PC-3 (cell line): ENCODE results near the gene ARHGAP4. TPM values are rescaled to one million over a fixed set of nuclear protein-coding genes. Genes with fewer than 3 reads are reported as not detected.

Source experiments
- ATAC-seq: fragments of 200-7000 bp; cut with Tn5 transposase; 2 replicates; pipeline ENCODE4 v1.9.1; 2020; ENCODE audit warnings: mild to moderate bottlenecking, moderate library complexity
- BruUV-seq: library from RNA; stranded (reverse); fragments of 400-500 nt; replicated peaks from 2 replicates; lab custom pipeline; 2021; lab: Mats Ljungman, UMichigan
- CTCF ChIA-PET: fragments of 300-600 bp; sonication (Branson Sonifier 250); formaldehyde crosslinking; loops from one replicate; lab custom pipeline; 2022; ENCODE audit warnings: antibody characterized with exemption; lab: Charles Lee
- POLR2A ChIA-PET: fragments of 300-600 bp; sonication (Branson Sonifier 250); formaldehyde crosslinking; loops from one replicate; lab custom pipeline; 2022; ENCODE audit warnings: antibody characterized with exemption; ENCODE audit not compliant: unreplicated experiment; lab: Charles Lee
- DNase-seq: peaks from one replicate; pipeline ENCODE4 v3.0.0-alpha.2; 2015
- H2AFZ ChIP-seq: fragments of 300-600 bp; sonication (generic); 2 replicates; pipeline ENCODE4 v1.6.0; 2016; ENCODE audit warnings: antibody characterized with exemption, low read length
- H3F3A ChIP-seq: fragments of 300-600 bp; sonication (generic); one replicate; pipeline ENCODE4 v1.6.0; 2017; ENCODE audit warnings: antibody characterized with exemption, low read length, control low read depth, mild to moderate bottlenecking; ENCODE audit not compliant: unreplicated experiment
- H3K27ac ChIP-seq: fragments of 300-600 bp; sonication (generic); 2 replicates; pipeline ENCODE4 v1.5.1; 2016; ENCODE audit warnings: mild to moderate bottlenecking, low read length
- H3K27me3 ChIP-seq: fragments of 300-600 bp; sonication (generic); 2 replicates; pipeline ENCODE4 v1.6.1; 2016; ENCODE audit warnings: low read length, mixed read lengths
- H3K36me3 ChIP-seq: fragments of 300-600 bp; sonication (generic); 2 replicates; pipeline ENCODE4 v1.6.1; 2016; ENCODE audit warnings: low read depth, mixed run types, low read length, mixed read lengths
- H3K4me1 ChIP-seq: fragments of 300-600 bp; sonication (generic); 2 replicates; pipeline ENCODE4 v1.5.1; 2016; ENCODE audit warnings: low read length; ENCODE audit not compliant: insufficient read depth
- H3K4me2 ChIP-seq: fragments of 300-600 bp; sonication (generic); 2 replicates; pipeline ENCODE4 v1.6.0; 2016; ENCODE audit warnings: low read length
- H3K4me3 ChIP-seq: fragments of 300-600 bp; sonication (generic); 2 replicates; pipeline ENCODE4 v1.5.1; 2016; ENCODE audit warnings: mild to moderate bottlenecking, low read length, mixed read lengths
- H3K79me2 ChIP-seq: fragments of 300-600 bp; sonication (generic); 2 replicates; pipeline ENCODE4 v1.6.1; 2017; ENCODE audit warnings: low read length, mixed read lengths
- H3K9ac ChIP-seq: fragments of 300-600 bp; sonication (generic); 2 replicates; pipeline ENCODE4 v1.6.0; 2016; ENCODE audit warnings: mild to moderate bottlenecking, low read length
- H3K9me2 ChIP-seq: fragments of 300-600 bp; sonication (generic); replicated peaks from 2 replicates; pipeline ENCODE4 v1.6.1; 2016; ENCODE audit warnings: mixed run types, low read length, mixed read lengths
- H3K9me3 ChIP-seq: fragments of 300-600 bp; sonication (generic); 2 replicates; pipeline ENCODE4 v1.6.1; 2016; ENCODE audit warnings: low read length, mixed read lengths
- H4K20me1 ChIP-seq: fragments of 300-600 bp; sonication (generic); 2 replicates; pipeline ENCODE4 v1.6.1; 2016; ENCODE audit warnings: low read length, mixed read lengths
- CTCF ChIP-seq: fragments of 300-600 bp; sonication (generic); conservative IDR thresholded peaks from 2 replicates; pipeline ENCODE4 v1.5.1; 2017; ENCODE audit warnings: antibody characterized with exemption, low read depth, mild to moderate bottlenecking, low read length
- EZH2 ChIP-seq: fragments of 300-600 bp; sonication (generic); IDR thresholded peaks from one replicate; pipeline ENCODE4 v1.6.1; 2017; ENCODE audit warnings: antibody characterized with exemption, mild to moderate bottlenecking, low read length; ENCODE audit not compliant: unreplicated experiment
- EZH2phosphoT487 ChIP-seq: fragments of 300-600 bp; sonication (generic); IDR thresholded peaks from 2 replicates; pipeline ENCODE4 v1.6.1; 2018; ENCODE audit warnings: mild to moderate bottlenecking, antibody characterized with exemption, low read length, borderline replicate concordance
- intact Hi-C: fragments of 100-400 bp; cut with micrococcal nuclease; formaldehyde crosslinking; loops from 2 replicates; pipeline ENCODE4 v1.9.0; 2023
- total RNA-seq: library from RNA; depleted of rRNA; stranded (reverse); fragments of >200 nt; gene quantifications from 2 replicates; pipeline ENCODE4 v1.2.3, GENCODE V29; 2014

ARHGAP4 gene
- total RNA-seq, 1 experiment from 2014 or later = 4.6 TPM

DNA sequence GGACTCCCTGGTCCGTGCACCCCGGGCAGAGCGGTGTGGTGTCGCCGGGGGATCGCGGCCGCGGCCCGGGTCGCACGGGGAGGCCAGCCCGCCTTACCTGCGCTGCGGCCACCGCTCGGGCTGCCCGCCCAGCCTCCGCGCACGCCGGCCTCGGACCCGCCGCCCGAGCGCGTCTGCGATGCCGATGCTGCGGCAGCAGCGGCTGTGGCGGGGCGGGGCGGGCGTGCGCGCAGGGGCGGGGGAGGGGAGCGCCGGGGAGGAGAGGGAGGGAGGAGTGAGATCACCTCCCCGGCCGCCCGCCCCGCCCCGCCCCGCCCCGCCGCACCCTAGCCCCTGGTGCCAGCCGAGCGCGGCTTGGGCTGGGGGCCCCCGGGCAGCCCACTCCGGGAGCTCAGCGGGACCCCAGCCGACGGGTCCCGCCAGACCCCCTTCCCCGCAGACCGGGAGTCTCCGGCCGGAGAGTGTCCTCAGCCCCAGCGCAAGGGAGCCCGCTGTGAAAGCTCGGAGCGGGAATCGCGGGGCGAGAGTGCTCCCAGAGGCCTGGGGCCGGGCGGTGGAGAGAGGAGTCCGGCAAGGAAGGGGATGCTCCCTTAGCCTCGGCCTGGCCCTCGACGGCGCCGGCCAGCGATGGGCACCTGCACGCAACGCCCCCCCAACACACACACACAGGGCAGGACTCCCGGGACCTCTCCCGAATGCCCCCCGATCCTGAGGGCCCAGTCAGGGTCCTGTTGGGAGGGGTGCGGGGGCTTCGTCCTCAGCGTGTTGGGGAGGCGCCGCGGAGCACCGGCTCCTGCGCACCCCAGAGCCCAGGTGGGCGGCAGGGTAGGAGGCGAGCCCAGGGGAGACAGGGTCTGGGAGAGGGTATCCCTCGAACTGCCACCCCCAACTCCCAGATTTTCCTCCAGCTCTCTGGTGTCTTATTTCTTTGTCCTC, 39.8 kb downstream of the ARHGAP4 start, which contains the start of gene L1CAM:
Gene L1CAM, minus strand, starts transcription at position 206 of the 936 bp plus-strand sequence. CDS start 10,337 bp downstream, outside the sequence.
- 0 out of 2 replicates have a peak within 1 kb of the TSS, but pooled peaks have one; percentile 29 for H3K9ac ChIP-seq
- CTCF ChIA-PET = no interaction called here
- H3K27ac ChIP-seq = no peak within 1 kb of the TSS
- no peaks in the 10 kb centered on the region for H4K20me1 ChIP-seq
- no peaks in the 10 kb centered on the region for H3K9me3 ChIP-seq
- H3K27me3 ChIP-seq = peaks cover 6% of the 10 kb centered on the region; the same call in 1 of the 2 replicates
- peaks cover 9% of the 10 kb centered on the region; the same call in 1 of the 2 replicates for H3K4me1 ChIP-seq
- intact Hi-C loops = no loop called here
- H3K79me2 ChIP-seq = no peaks in the 10 kb centered on the region
- POLR2A ChIA-PET = no interaction called here
- H3F3A ChIP-seq = no peaks in the 10 kb centered on the region
- peak within 1 kb of the TSS; percentile 63 for H3K4me3 ChIP-seq
- BruUV-seq = no TSS peak
- H3K4me2 ChIP-seq = peak within 1 kb of the TSS; percentile 81
- TF ChIP-seq CTCF (no peak), EZH2phosphoT487 (no peak), EZH2 (no peak)
- no peaks in the 10 kb centered on the region for H3K36me3 ChIP-seq
- ATAC-seq (peak; percentile 43), DNase-seq (peak; percentile 13)
- H2AFZ ChIP-seq = peak within 1 kb of the TSS; percentile 55; the same call in 1 of the 2 replicates
- H3K9me2 ChIP-seq = no peaks in the 10 kb centered on the region

GRCh38 chrX:153885208-153885787, 40.8 kb downstream of the ARHGAP4 start:
- DNase-seq (no peak), ATAC-seq (peak; percentile 30; the same call in 1 of the 2 replicates)
- Histone ChIP-seq H3K4me2 (peak overlapping the region; percentile 81), H3K4me1 (peaks cover 9% of the 10 kb centered on the region; the same call in 1 of the 2 replicates), H3K27ac (no peak overlapping the region), H3K27me3 (peaks cover 6% of the 10 kb centered on the region; the same call in 1 of the 2 replicates), H4K20me1 (no peaks in the 10 kb centered on the region), H3K36me3 (no peaks in the 10 kb centered on the region), H3K4me3 (peak overlapping the region; percentile 63), H3K9me3 (no peaks in the 10 kb centered on the region), H3K9me2 (no peaks in the 10 kb centered on the region), H3K9ac (0 out of 2 replicates have a peak overlapping the region, but pooled peaks have one; percentile 29), H3K79me2 (no peaks in the 10 kb centered on the region), H2AFZ (peak overlapping the region; percentile 55; the same call in 1 of the 2 replicates), H3F3A (no peaks in the 10 kb centered on the region)
- BruUV-seq = no TSS peak
- TF ChIP-seq CTCF = no peak
- TF ChIP-seq EZH2 = no peak
- no peak for TF ChIP-seq EZH2phosphoT487
- POLR2A ChIA-PET = no interaction called here
- CTCF ChIA-PET = no interaction called here
- intact Hi-C loops = no loop called here
